Liver (tissue), 3 donors: ENCODE measurements around the gene UNC5CL.

Experiments
- ATF3 ChIP-seq: IDR thresholded peaks from 2 replicates; pipeline ENCODE4 v1.6.1; 2016; ENCODE audit warnings: antibody characterized with exemption
- CTCF ChIP-seq: fragments of 150-350 bp; IDR thresholded peaks from 2 replicates; pipeline ENCODE4 v1.5.1; 2017; ENCODE audit warnings: improper control_type of control experiment, low read depth, low read length; ENCODE audit not compliant: missing input control
- EGR1 ChIP-seq, 2 donors: IDR thresholded peaks; 2 replicates each; pipeline ENCODE4 v1.6.1; 2016 to 2018; ENCODE audit warnings: antibody characterized with exemption in 2 of 2, low read depth in 2 of 2
- FOXA1 ChIP-seq: IDR thresholded peaks from 2 replicates; pipeline ENCODE4 v1.6.1; 2016; ENCODE audit warnings: antibody characterized with exemption
- GABPA ChIP-seq, 2 donors: IDR thresholded peaks in 1 of 2; conservative IDR thresholded peaks in 1 of 2; 2 replicates each; pipeline ENCODE4 v1.6.1; 2016; ENCODE audit warnings: antibody characterized with exemption in 2 of 2, mild to moderate bottlenecking in 1 of 2, moderate library complexity in 1 of 2
- MAX ChIP-seq: IDR thresholded peaks from 2 replicates; pipeline ENCODE4 v1.6.1; 2016; ENCODE audit warnings: antibody characterized with exemption
- RAD21 ChIP-seq, 2 donors: IDR thresholded peaks; 2 replicates each; pipeline ENCODE4 v1.6.1; 2016; ENCODE audit warnings: antibody characterized with exemption in 2 of 2, mild to moderate bottlenecking in 2 of 2
- REST ChIP-seq: IDR thresholded peaks from 2 replicates; pipeline ENCODE4 v1.6.1; 2016; ENCODE audit warnings: antibody characterized with exemption, mild to moderate bottlenecking
- SP1 ChIP-seq: IDR thresholded peaks from 2 replicates; pipeline ENCODE4 v1.6.1; 2018; ENCODE audit warnings: antibody characterized with exemption, mild to moderate bottlenecking
- TAF1 ChIP-seq: conservative IDR thresholded peaks from 2 replicates; pipeline ENCODE4 v1.6.1; 2016; ENCODE audit warnings: antibody characterized with exemption, mild to moderate bottlenecking
- YY1 ChIP-seq: IDR thresholded peaks from 2 replicates; pipeline ENCODE4 v1.6.1; 2016; ENCODE audit warnings: antibody characterized with exemption, mild to moderate bottlenecking
- ZBTB33 ChIP-seq: IDR thresholded peaks from 2 replicates; pipeline ENCODE4 v1.6.1; 2016; ENCODE audit warnings: antibody characterized with exemption
- donor health status: healthy.
- donor health status: healthy.

- TF ChIP-seq EGR1 (IDR thresholded peaks at IDR 0.05; ENCODE audit: low read depth in 2 of 2) (no peak), CTCF (no peak), REST (no peak), ATF3 (no peak), ZBTB33 (no peak), MAX (no peak), RAD21 (IDR thresholded peaks at IDR 0.05) (no peak), YY1 (no peak), SP1 (no peak), TAF1 (no peak), GABPA (IDR thresholded peaks at IDR 0.05 in 1 of 2, conservative IDR thresholded peaks at IDR 0.05 in 1 of 2) (no peak), FOXA1 (no peak)
These were observed 15.5 kb upstream of the UNC5CL start for GRCh38 chr6:41054511-41054910.
